KMS-11 (cell line): Measurements from ENCODE around the gene EIF3I.
"Not testable (repeated sequence)": the region's sequence is repeated elsewhere in the genome, so short reads cannot be mapped to it uniquely, and the experiment has no call there.

Source experiments
- H2AFZ ChIP-seq: fragments of 200-600 bp; sonication (generic); 2 replicates; pipeline ENCODE4 v1.6.1; 2016; ENCODE audit warnings: antibody characterized with exemption, mixed run types, low read depth
- H3K27ac ChIP-seq: fragments of 200-600 bp; sonication (generic); 2 replicates; pipeline ENCODE4 v1.6.1; 2016; ENCODE audit warnings: mild to moderate bottlenecking, mixed run types
- H3K27me3 ChIP-seq: fragments of 200-600 bp; sonication (generic); 2 replicates; pipeline ENCODE4 v1.6.1; 2017; ENCODE audit warnings: mild to moderate bottlenecking, low read depth, mixed run types, moderate library complexity; ENCODE audit not compliant: insufficient read depth
- H3K36me3 ChIP-seq: fragments of 200-600 bp; sonication (generic); 2 replicates; pipeline ENCODE4 v1.6.1; 2017; ENCODE audit warnings: mild to moderate bottlenecking, mixed run types; ENCODE audit not compliant: insufficient read depth
- H3K4me1 ChIP-seq: fragments of 200-600 bp; sonication (generic); 2 replicates; pipeline ENCODE4 v1.6.1; 2016; ENCODE audit warnings: mild to moderate bottlenecking, low read depth, mixed run types; ENCODE audit not compliant: poor library complexity, severe bottlenecking
- H3K4me2 ChIP-seq: fragments of 200-600 bp; sonication (generic); 2 replicates; pipeline ENCODE4 v1.7.0; 2016; ENCODE audit warnings: mild to moderate bottlenecking, mixed run types
- H3K4me3 ChIP-seq: fragments of 200-600 bp; sonication (generic); IDR thresholded peaks from 2 replicates; pipeline ENCODE4 v1.6.1; 2017; ENCODE audit warnings: low read depth, low read length, mixed read lengths; ENCODE audit not compliant: insufficient read depth
- H3K79me2 ChIP-seq: fragments of 200-600 bp; sonication (generic); 2 replicates; pipeline ENCODE4 v1.6.1; 2016; ENCODE audit warnings: low read depth, mixed run types; ENCODE audit not compliant: insufficient read depth
- H3K9ac ChIP-seq: fragments of 200-600 bp; sonication (generic); 2 replicates; pipeline ENCODE4 v1.6.1; 2016; ENCODE audit warnings: mild to moderate bottlenecking, mixed run types
- H4K20me1 ChIP-seq: fragments of 200-600 bp; sonication (generic); 2 replicates; pipeline ENCODE4 v1.6.1; 2016; ENCODE audit warnings: mild to moderate bottlenecking, mixed run types; ENCODE audit not compliant: insufficient read depth
- TF ChIP-seq, protein P1 (sequence below): fragments of 200-600 bp; sonication (generic); conservative IDR thresholded peaks from 2 replicates; pipeline ENCODE4 v1.6.1; 2017; ENCODE audit warnings: low read depth, mild to moderate bottlenecking, antibody characterized with exemption, low read length, moderate library complexity, mixed read lengths

Gene EIF3I

DNA sequence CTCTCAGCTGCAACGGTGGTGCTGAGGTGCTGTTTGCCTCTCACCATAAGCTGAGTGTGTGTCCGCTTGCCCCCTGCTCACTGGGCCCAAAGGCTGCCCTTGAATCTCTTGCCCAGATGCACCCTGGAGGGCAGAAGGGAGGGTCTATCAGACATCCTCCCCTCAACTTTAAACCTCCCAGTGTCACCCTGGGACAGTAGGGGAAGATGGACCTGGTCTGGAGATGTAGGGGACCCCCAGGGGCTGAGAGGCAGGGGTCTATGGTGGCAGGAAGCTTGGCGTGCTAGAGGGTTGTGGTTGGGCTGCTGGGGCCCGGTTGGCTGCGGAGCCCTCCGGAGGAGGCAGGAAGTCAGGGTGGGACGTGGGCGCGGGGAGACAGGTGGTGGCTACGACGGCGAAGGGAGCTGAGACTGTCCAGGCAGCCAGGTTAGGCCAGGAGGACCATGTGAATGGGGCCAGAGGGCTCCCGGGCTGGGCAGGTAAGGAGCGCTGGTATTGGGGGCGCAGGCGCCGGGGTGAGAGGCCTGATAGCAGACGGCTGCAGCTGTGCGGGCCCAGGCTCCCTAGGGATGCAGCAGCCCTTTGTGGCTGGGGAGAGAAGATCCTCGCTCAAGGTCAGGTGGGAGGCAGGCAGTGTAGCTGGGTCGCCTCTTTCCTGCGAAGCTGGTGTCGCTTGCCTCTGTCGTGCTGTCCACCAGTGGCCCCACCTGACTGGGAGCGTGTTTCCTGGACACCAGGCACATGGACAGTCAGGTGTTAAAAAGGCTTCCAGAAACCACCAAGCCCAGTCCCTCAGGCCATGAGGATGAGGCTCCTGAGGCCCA lies 28.9 kb downstream of the EIF3I start, which contains the start of gene LCK:
Gene LCK (plus strand): TSS at position 373 of the 824 bp plus-strand sequence. CDS start 23,065 bp downstream, outside the sequence.
- Histone ChIP-seq H3K9ac (no peak within 1 kb of the TSS), H2AFZ (peak within 1 kb of the TSS; percentile 23)

DNA sequence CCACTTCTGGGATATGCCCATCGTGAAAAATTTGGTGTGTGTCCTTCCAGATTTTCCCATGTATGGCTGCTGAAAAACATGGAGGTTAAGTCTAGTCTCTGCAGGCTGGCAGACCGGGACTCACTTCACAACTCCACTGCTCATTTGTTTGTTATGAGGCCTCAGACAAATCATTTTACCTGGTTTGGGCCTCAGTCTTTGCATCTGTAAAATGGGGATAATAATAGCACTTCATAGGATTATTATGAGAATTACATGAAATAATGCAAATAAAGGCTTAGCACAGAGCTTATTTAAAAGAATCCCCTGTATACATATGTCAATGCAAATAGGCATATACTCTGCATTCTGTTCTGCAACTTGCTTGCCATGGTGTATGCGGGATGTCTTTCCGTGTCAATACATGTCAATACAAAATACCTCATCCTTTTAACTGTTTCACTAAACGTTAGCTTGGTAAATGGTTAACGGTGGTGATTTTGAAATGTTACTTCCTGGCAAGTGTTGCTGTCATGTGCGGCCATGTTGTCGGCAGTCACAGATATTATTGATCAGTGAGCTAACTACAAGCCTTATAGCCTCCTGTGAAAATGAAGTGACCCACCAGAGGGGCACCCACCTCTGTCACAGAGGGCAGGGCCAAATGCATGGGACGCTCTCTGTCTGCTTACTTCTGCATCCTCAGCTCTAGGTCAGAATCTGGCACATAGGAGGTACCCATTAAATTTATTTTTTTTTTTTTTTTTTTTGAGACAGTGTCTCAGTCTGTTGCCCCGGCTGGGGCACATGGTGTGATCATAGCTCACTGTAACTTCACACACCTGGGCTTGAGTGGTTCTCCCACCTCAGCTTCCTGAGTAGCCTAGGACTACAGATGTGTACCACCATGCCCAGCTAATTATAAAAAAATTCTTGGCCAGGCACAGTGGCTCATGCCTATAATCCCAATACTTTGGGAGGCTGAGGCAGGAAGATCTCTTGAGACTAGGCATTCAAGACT lies 33.2 kb downstream of the EIF3I start:
- Histone ChIP-seq H3K27ac (no peak overlapping the region), H2AFZ (no peak overlapping the region), H3K4me2 (no peak overlapping the region), H4K20me1 (no peaks in the 10 kb centered on the region), H3K27me3 (no peaks in the 10 kb centered on the region), H3K79me2 (no peaks in the 10 kb centered on the region), H3K4me1 (peaks cover 3% of the 10 kb centered on the region), H3K36me3 (no peaks in the 10 kb centered on the region), H3K4me3 (no peak overlapping the region), H3K9ac (no peak overlapping the region)
- TF ChIP-seq, protein P1, sequence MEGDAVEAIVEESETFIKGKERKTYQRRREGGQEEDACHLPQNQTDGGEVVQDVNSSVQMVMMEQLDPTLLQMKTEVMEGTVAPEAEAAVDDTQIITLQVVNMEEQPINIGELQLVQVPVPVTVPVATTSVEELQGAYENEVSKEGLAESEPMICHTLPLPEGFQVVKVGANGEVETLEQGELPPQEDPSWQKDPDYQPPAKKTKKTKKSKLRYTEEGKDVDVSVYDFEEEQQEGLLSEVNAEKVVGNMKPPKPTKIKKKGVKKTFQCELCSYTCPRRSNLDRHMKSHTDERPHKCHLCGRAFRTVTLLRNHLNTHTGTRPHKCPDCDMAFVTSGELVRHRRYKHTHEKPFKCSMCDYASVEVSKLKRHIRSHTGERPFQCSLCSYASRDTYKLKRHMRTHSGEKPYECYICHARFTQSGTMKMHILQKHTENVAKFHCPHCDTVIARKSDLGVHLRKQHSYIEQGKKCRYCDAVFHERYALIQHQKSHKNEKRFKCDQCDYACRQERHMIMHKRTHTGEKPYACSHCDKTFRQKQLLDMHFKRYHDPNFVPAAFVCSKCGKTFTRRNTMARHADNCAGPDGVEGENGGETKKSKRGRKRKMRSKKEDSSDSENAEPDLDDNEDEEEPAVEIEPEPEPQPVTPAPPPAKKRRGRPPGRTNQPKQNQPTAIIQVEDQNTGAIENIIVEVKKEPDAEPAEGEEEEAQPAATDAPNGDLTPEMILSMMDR: no peak

More for the DNA sequence above, 28.9 kb downstream of the EIF3I start, which contains the start of gene LCK:
- peak within 1 kb of the TSS; percentile 26; the same call in 1 of the 2 replicates for H3K27ac ChIP-seq
- H4K20me1 ChIP-seq: no peaks in the 10 kb centered on the region
- H3K4me3 ChIP-seq: no peak within 1 kb of the TSS
- H3K36me3 ChIP-seq: no peaks in the 10 kb centered on the region
- H3K27me3 ChIP-seq: no peaks in the 10 kb centered on the region
- H3K4me2 ChIP-seq: no peak within 1 kb of the TSS
- TF ChIP-seq, protein P1: no peak
- peaks cover 17% of the 10 kb centered on the region for H3K4me1 ChIP-seq
- H3K79me2 ChIP-seq: no peaks in the 10 kb centered on the region

DNA sequence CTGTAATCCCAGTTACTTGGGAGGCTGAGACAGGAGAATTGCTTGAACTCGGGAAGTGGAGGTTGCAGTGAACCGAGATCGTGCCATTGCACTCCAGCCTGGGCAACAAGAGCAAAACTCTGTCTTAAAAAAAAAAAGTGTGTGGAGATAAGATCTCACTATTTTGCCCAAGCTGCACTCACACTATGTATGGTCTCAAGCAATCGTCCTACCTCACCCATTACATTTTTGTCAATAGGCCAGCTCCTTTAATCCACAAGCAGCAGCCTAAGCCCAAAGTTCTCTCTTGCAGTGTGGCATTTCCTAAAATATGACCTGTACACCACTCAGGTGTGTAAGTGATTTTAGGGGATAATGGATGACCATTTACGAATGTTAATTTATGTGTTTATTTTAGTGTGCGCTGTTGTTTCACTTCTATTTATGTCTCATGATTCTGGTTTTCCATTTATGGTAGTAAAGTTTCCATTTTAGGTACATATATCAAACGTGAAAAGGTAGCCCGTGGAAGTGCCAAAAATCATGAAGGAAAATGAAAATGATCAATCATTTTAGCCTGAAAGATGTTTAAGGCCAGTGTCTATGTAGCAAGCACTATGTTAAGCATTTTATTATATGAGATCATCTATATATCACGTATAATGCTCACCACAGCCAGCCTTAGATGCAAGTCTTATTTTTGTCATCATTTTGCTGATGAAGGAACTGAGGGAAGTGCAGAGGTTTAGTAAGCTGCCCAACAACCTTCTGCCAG lies 34.4 kb downstream of the EIF3I start:
- no peak overlapping the region for H3K27ac ChIP-seq
- no peaks in the 10 kb centered on the region for H4K20me1 ChIP-seq

DNA sequence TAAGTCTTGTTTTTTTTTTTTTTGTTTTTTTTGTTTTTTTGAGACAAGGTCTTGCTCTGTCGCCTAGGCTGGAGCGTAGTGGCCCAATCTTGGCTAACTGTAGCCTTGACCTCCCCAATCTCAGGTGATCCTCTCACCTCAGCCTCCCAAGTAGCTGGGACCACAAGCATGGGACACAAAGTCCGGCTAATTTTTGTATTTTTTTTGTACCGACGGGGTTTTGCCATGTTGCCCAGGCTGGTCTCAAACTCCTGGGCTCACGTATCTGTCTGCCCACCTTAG lies 35.0 kb downstream of the EIF3I start:
- TF ChIP-seq, protein P1: no peak
- H3K27ac ChIP-seq: no peak overlapping the region
- no peak overlapping the region for H3K4me2 ChIP-seq
- H4K20me1 ChIP-seq: no peaks in the 10 kb centered on the region
- H3K4me1 ChIP-seq: no peaks in the 10 kb centered on the region
- H3K9ac ChIP-seq: no peak overlapping the region
- no peak overlapping the region for H3K4me3 ChIP-seq
- no peaks in the 10 kb centered on the region for H3K36me3 ChIP-seq
- H2AFZ ChIP-seq: no peak overlapping the region
- no peaks in the 10 kb centered on the region for H3K27me3 ChIP-seq
- no peaks in the 10 kb centered on the region for H3K79me2 ChIP-seq

More for the DNA sequence above, 34.4 kb downstream of the EIF3I start:
- Histone ChIP-seq H3K4me1 (no peaks in the 10 kb centered on the region), H3K4me2 (no peak overlapping the region), H3K27me3 (no peaks in the 10 kb centered on the region), H3K36me3 (no peaks in the 10 kb centered on the region), H3K9ac (no peak overlapping the region), H3K79me2 (no peaks in the 10 kb centered on the region), H3K4me3 (no peak overlapping the region), H2AFZ (no peak overlapping the region)
- TF ChIP-seq, protein P1: no peak

DNA sequence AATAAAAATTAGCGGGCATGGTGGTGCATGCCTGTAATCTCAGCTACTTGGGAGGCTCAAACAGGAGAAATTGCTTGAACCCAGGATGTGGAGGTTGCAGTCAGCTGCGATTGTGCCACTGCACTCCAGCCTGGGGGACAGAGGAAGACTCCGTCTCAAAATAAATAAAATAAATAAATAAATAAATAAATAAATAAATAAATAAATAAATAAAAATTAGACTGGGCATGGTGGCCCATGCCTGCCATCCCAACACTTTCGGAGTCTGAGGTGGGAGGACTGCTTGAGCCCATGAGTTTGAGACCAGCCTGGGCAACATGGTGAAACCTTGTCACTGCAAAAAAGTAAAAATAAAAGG lies 41.0 kb downstream of the EIF3I start:
- H3K4me2 ChIP-seq, H3K79me2 ChIP-seq, H3K27ac ChIP-seq, H3K4me3 ChIP-seq, H3K36me3 ChIP-seq, H3K9ac ChIP-seq, H2AFZ ChIP-seq, H4K20me1 ChIP-seq, H3K27me3 ChIP-seq: not testable (repeated sequence)
- H3K4me1 ChIP-seq: peaks cover 28% of the 10 kb centered on the region
